Body of pancreas (tissue), 4 donors: ENCODE results near the gene ZNF407.

Experiments used
- CTCF ChIP-seq, 7 experiments: fragments of 450-650 bp in 4 of 7; fragments of 200-600 bp in 3 of 7; sonication (generic) in 3 of 7; IDR thresholded peaks; one replicate each; pipeline ENCODE4 v1.5.1; 2016 to 2019; ENCODE audit warnings: antibody characterized with exemption in 7 of 7
- POLR2A ChIP-seq, 3 donors: fragments of 450-650 bp; IDR thresholded peaks; one replicate each; pipeline ENCODE4 v1.6.1; 2016; ENCODE audit warnings: antibody characterized with exemption in 3 of 3, mild to moderate bottlenecking in 2 of 3

GRCh38 chr18:74785632-74786031 lies 188.0 kb downstream of the ZNF407 start:
- TF ChIP-seq CTCF (IDR thresholded peaks at IDR 0.05) (no peak), POLR2A (IDR thresholded peaks at IDR 0.05) (no peak)
